GM21723 (cell line): ENCODE measurements around the gene FAM107A.

Experiments
- ATAC-seq: cut with Tn5 transposase; IDR thresholded peaks from one replicate; pipeline ENCODE4 v1.9.1; 2021; ENCODE audit warnings: mild to moderate bottlenecking, moderate library complexity; ENCODE audit not compliant: unreplicated experiment

The FAM107A gene

GRCh38 chr3:58569287-58570001, 7.7 kb downstream of the FAM107A start:
- ATAC-seq = no peak

GRCh38 chr3:58568572-58569286, 8.5 kb downstream of the FAM107A start:
- ATAC-seq = peak; percentile 73

GRCh38 chr3:58567251-58567515, 10.0 kb downstream of the FAM107A start:
- no peak for ATAC-seq

GRCh38 chr3:58566398-58567250, 10.6 kb downstream of the FAM107A start:
- ATAC-seq = no peak

GRCh38 chr3:58565621-58566397, 11.4 kb downstream of the FAM107A start:
- no peak for ATAC-seq

GRCh38 chr3:58564456-58565160, 12.6 kb downstream of the FAM107A start:
- ATAC-seq = no peak

- ATAC-seq = no peak
Measured at GRCh38 chr3:58564054-58564453, 13.1 kb downstream of the FAM107A start.

GRCh38 chr3:58563386-58564035, 13.7 kb downstream of the FAM107A start:
- no peak for ATAC-seq

GRCh38 chr3:58562498-58562897, 14.7 kb downstream of the FAM107A start:
- ATAC-seq = no peak

GRCh38 chr3:58560771-58561311, 16.4 kb downstream of the FAM107A start:
- ATAC-seq = no peak

- no peak for ATAC-seq
Measured at GRCh38 chr3:58559586-58559985, 17.6 kb downstream of the FAM107A start.

- no peak for ATAC-seq
Measured at GRCh38 chr3:58557491-58557890, 19.7 kb downstream of the FAM107A start.

- no peak for ATAC-seq
Measured at GRCh38 chr3:58556761-58557221, 20.4 kb downstream of the FAM107A start.

GRCh38 chr3:58556001-58556400, 21.2 kb downstream of the FAM107A start:
- ATAC-seq = no peak

GRCh38 chr3:58555203-58555602, 22.0 kb downstream of the FAM107A start:
- no peak for ATAC-seq

GRCh38 chr3:58553003-58553402, 24.2 kb downstream of the FAM107A start:
- ATAC-seq = no peak

GRCh38 chr3:58551636-58552180, 25.5 kb downstream of the FAM107A start:
- ATAC-seq = no peak

- ATAC-seq = no peak
Measured at GRCh38 chr3:58544541-58544940, 32.6 kb downstream of the FAM107A start.

- ATAC-seq = no peak
Measured at GRCh38 chr3:58540176-58540858, 36.9 kb downstream of the FAM107A start.
